H1 (cell line): Measurements from ENCODE around the gene CLASP2. TPM values are rescaled to one million over a fixed set of nuclear protein-coding genes. Genes with fewer than 3 reads are reported as not detected.

Experiments used
- CTCF ChIA-PET: fragments of 300-600 bp; sonication (Branson Sonifier 250); formaldehyde crosslinking; loops from one replicate; lab custom pipeline; 2021; ENCODE audit not compliant: partially characterized antibody; lab: Charles Lee
- POLR2A ChIA-PET: fragments of 300-600 bp; sonication (Branson Sonifier 250); formaldehyde crosslinking; loops from one replicate; lab custom pipeline; 2021; ENCODE audit warnings: inconsistent platforms; ENCODE audit not compliant: partially characterized antibody; lab: Charles Lee
- DNase-seq, 2 experiments: peaks; one replicate each; pipeline versions ENCODE4 v3.0.0 to v3.0.0-alpha.2; 2010 to 2022; ENCODE audit warnings: low spot score in 2 of 2, low read depth in 1 of 2, mixed read lengths in 1 of 2
- FAIRE-seq: peaks from 2 replicates; lab custom pipeline; 2011; peaks lifted over from hg19 to GRCh38; lab: Jason Lieb, UNC
- H2AFZ ChIP-seq: 2 replicates; pipeline ENCODE4 v1.8.1; 2012; ENCODE audit warnings: low read length, inconsistent platforms
- H2AK5ac ChIP-seq: 2 replicates; pipeline ENCODE4 v1.6.1; 2013; ENCODE audit warnings: low read depth, low read length
- H2BK120ac ChIP-seq: replicated peaks from 2 replicates; pipeline ENCODE3; 2013; ENCODE audit warnings: low read depth, low read length, inconsistent platforms
- H2BK12ac ChIP-seq: 2 replicates; pipeline ENCODE4 v1.6.1; 2013; ENCODE audit warnings: low read depth, low read length
- H2BK15ac ChIP-seq: 2 replicates; pipeline ENCODE4 v1.6.1; 2013; ENCODE audit warnings: low read length
- H2BK20ac ChIP-seq: 2 replicates; pipeline ENCODE4 v1.6.1; 2013; ENCODE audit warnings: low read length
- H2BK5ac ChIP-seq: 2 replicates; pipeline ENCODE4 v1.6.1; 2013; ENCODE audit warnings: low read depth, low read length
- H3K14ac ChIP-seq: 2 replicates; pipeline ENCODE4 v1.6.1; 2013; ENCODE audit warnings: inconsistent platforms; ENCODE audit not compliant: insufficient read length
- H3K18ac ChIP-seq: 2 replicates; pipeline ENCODE4 v1.6.1; 2013; ENCODE audit warnings: low read length; ENCODE audit errors: extremely low read depth
- H3K23ac ChIP-seq: 2 replicates; pipeline ENCODE4 v1.6.1; 2013; ENCODE audit warnings: inconsistent platforms; ENCODE audit not compliant: insufficient read length
- H3K23me2 ChIP-seq: 2 replicates; pipeline ENCODE4 v1.6.1; 2013; ENCODE audit warnings: low read depth, low read length
- H3K27ac ChIP-seq: 2 replicates; pipeline ENCODE4 v1.6.1; 2011; ENCODE audit warnings: low read depth, low read length, inconsistent platforms
- H3K27me3 ChIP-seq, 4 experiments: replicated peaks in 1 of 4; 1 replicate in 1 of 4; 2 replicates in 3 of 4; pipeline versions ENCODE4 v1.6.1 to v1.8.1; 2011 to 2013; ENCODE audit warnings: low read length in 3 of 4, mild to moderate bottlenecking in 3 of 4, inconsistent platforms in 2 of 4, mixed read lengths in 2 of 4, moderate library complexity in 1 of 4; ENCODE audit not compliant: control insufficient read depth in 3 of 4, insufficient read depth in 3 of 4; ENCODE audit errors: extremely low read depth in 1 of 4
- H3K36me3 ChIP-seq, 4 experiments: 2 replicates each; pipeline versions ENCODE4 v1.6.1 to v1.8.1; 2011 to 2013; ENCODE audit warnings: mild to moderate bottlenecking in 4 of 4, low read length in 3 of 4, moderate library complexity in 2 of 4, control low read depth in 1 of 4, inconsistent platforms in 1 of 4; ENCODE audit not compliant: insufficient read depth in 4 of 4, control insufficient read depth in 2 of 4
- H3K4ac ChIP-seq: replicated peaks from 2 replicates; pipeline ENCODE3; 2013; ENCODE audit warnings: low read length, low read depth, mixed read lengths, inconsistent platforms; ENCODE audit not compliant: insufficient read length
- H3K4me1 ChIP-seq, 4 experiments: replicated peaks in 1 of 4; 1 replicate in 1 of 4; 2 replicates in 3 of 4; pipeline versions ENCODE4 v1.6.1 to v1.8.1; 2011 to 2013; ENCODE audit warnings: low read length in 3 of 4, inconsistent platforms in 2 of 4, mixed read lengths in 1 of 4; ENCODE audit not compliant: insufficient read depth in 4 of 4, control insufficient read depth in 3 of 4
- H3K4me2 ChIP-seq, 2 experiments: 2 replicates each; pipeline versions ENCODE4 v1.6.1 to v1.8.1; 2011 to 2013; ENCODE audit warnings: low read depth in 2 of 2, low read length in 2 of 2, control low read depth in 1 of 2, inconsistent platforms in 1 of 2, mild to moderate bottlenecking in 1 of 2; ENCODE audit not compliant: insufficient read depth in 1 of 2
- H3K4me3 ChIP-seq, 4 experiments: fragments of 200-600, 300-600 bp in 1 of 4; sonication (generic), shearing (Covaris generic), sonication (Bioruptor Twin) in 1 of 4; 2 replicates each; pipeline versions ENCODE4 v1.5.1 to v1.8.1; 2011 to 2016; ENCODE audit warnings: low read length in 4 of 4, low read depth in 3 of 4, control low read depth in 2 of 4, inconsistent platforms in 2 of 4, mild to moderate bottlenecking in 2 of 4, mixed read lengths in 1 of 4, moderate library complexity in 1 of 4; ENCODE audit not compliant: insufficient read depth in 2 of 4; ENCODE audit errors: extremely low read depth in 1 of 4
- H3K56ac ChIP-seq: replicated peaks from 2 replicates; pipeline ENCODE3; 2013; ENCODE audit warnings: low read depth, mild to moderate bottlenecking, mixed read lengths, low read length, inconsistent platforms; ENCODE audit not compliant: insufficient read length
- H3K79me1 ChIP-seq: 2 replicates; pipeline ENCODE4 v1.6.1; 2013; ENCODE audit warnings: low read depth, low read length, control low read depth
- H3K79me2 ChIP-seq, 2 experiments: 2 replicates each; pipeline versions ENCODE4 v1.6.1 to v1.8.1; 2012 to 2013; ENCODE audit warnings: low read length in 2 of 2, mild to moderate bottlenecking in 2 of 2, inconsistent platforms in 1 of 2; ENCODE audit not compliant: insufficient read depth in 2 of 2, control insufficient read depth in 1 of 2
- H3K9ac ChIP-seq, 4 experiments: replicated peaks in 1 of 4; 1 replicate in 1 of 4; 2 replicates in 3 of 4; pipeline versions ENCODE4 v1.6.1 to v1.8.1; 2011 to 2013; ENCODE audit warnings: low read depth in 3 of 4, low read length in 3 of 4, control low read depth in 2 of 4, mild to moderate bottlenecking in 2 of 4, moderate library complexity in 2 of 4, inconsistent platforms in 1 of 4; ENCODE audit errors: extremely low read depth in 1 of 4
- H3K9me3 ChIP-seq, 2 experiments: 2 replicates each; pipeline versions ENCODE4 v1.6.1 to v1.8.1; 2012 to 2013; ENCODE audit warnings: mild to moderate bottlenecking in 2 of 2, moderate library complexity in 2 of 2, control low read depth in 1 of 2, inconsistent platforms in 1 of 2, low read depth in 1 of 2, low read length in 1 of 2, mixed read lengths in 1 of 2; ENCODE audit not compliant: insufficient read depth in 2 of 2
- H4K20me1 ChIP-seq, 2 experiments: replicated peaks in 1 of 2; 2 replicates each; pipeline versions ENCODE3 to v1.8.1; 2011 to 2013; ENCODE audit warnings: inconsistent platforms in 2 of 2, low read length in 2 of 2, mild to moderate bottlenecking in 1 of 2; ENCODE audit not compliant: insufficient read depth in 2 of 2, control insufficient read depth in 1 of 2
- H4K5ac ChIP-seq: 2 replicates; pipeline ENCODE4 v1.6.1; 2013; ENCODE audit warnings: low read length, low read depth, mixed read lengths, inconsistent platforms; ENCODE audit not compliant: insufficient read length
- H4K8ac ChIP-seq: 2 replicates; pipeline ENCODE4 v1.8.0; 2013; ENCODE audit warnings: mild to moderate bottlenecking, moderate library complexity, low read length, inconsistent platforms; ENCODE audit not compliant: insufficient read depth; ENCODE audit errors: extremely low read depth
- H4K91ac ChIP-seq: replicated peaks from 2 replicates; pipeline ENCODE3; 2013; ENCODE audit warnings: low read length, mixed read lengths, inconsistent platforms; ENCODE audit not compliant: insufficient read length
- ASH2L ChIP-seq: fragments of 200-600, 300-600 bp; sonication (generic); IDR thresholded peaks from one replicate; pipeline ENCODE4 v1.7.1; 2017; ENCODE audit warnings: low read length
- CBX5 ChIP-seq: fragments of 300-800, 300-1000 bp; sonication (generic); IDR thresholded peaks from 2 replicates; pipeline ENCODE4 v1.7.1; 2016; ENCODE audit warnings: antibody characterized with exemption, low read length, low read depth
- E2F6 ChIP-seq: IDR thresholded peaks from 2 replicates; pipeline ENCODE4 v1.6.1; 2012; ENCODE audit warnings: inconsistent platforms
- HDAC2 ChIP-seq, 2 experiments: fragments of 300-600 bp in 1 of 2; sonication (generic) in 1 of 2; IDR thresholded peaks; 2 replicates each; pipeline ENCODE4 v1.6.1; 2011 to 2012; ENCODE audit warnings: low read depth in 2 of 2, low read length in 2 of 2, mild to moderate bottlenecking in 2 of 2, moderate library complexity in 2 of 2, borderline replicate concordance in 1 of 2, inconsistent platforms in 1 of 2
- WGBS, 2 experiments: shearing (Covaris generic) in 1 of 2; methylation state at CpG; one replicate each; pipeline versions ENCODE4 v1.1.6 to v1.1.7; 2013 to 2015; ENCODE audit warnings: low lambda C conversion rate in 2 of 2, mixed read lengths in 2 of 2, inconsistent platforms in 1 of 2, low coverage in 1 of 2, missing lambda C conversion rate in 1 of 2; ENCODE audit not compliant: insufficient replicate concordance in 2 of 2, insufficient coverage in 1 of 2, insufficient read length in 1 of 2; ENCODE audit errors: extremely low coverage in 1 of 2, missing lambda C conversion rate in 1 of 2; 5-methylcytosine and 5-hydroxymethylcytosine counted together
- polyA plus RNA-seq, 7 experiments: library from polyadenylated mRNA; depleted of rRNA in 3 of 7; stranded (reverse) in 5 of 7; unstranded in 2 of 7; fragments of >200 nt in 5 of 7; fragments of 200-250 nt in 2 of 7; gene quantifications; 1 replicate in 5 of 7; 2 replicates in 1 of 7; 4 replicates in 1 of 7; pipeline versions ENCODE4 v1.2.1 to v1.2.3, GENCODE V29; 2011 to 2013; ENCODE audit warnings: missing spikeins in 2 of 7, mixed read lengths in 2 of 7
- total RNA-seq: library from RNA; stranded (reverse); fragmentation: NEBNext Ultra II Directional; extraction: Animal tissue kit (Norgen Biotek cat#: 25700); gene quantifications from 2 replicates; pipeline ENCODE4 v1.2.1, GENCODE V29; 2021

Gene CLASP2
- total and polyA plus RNA-seq, 2 of the 8 experiments (the other 6 are each of a cell fraction or from before 2014, with no cell fraction given) = 21.7 to 58.0 TPM

- no peak overlapping the region for H3K4me2 ChIP-seq
- CTCF ChIA-PET = no interaction called here
- TF ChIP-seq E2F6 (no peak), HDAC2 (IDR thresholded peaks at IDR 0.05; ENCODE audit: borderline replicate concordance in 1 of 2, low read depth in 2 of 2, low read length in 2 of 2) (no peak), ASH2L (no peak), CBX5 (no peak)
Measured at GRCh38 chr3:33749546-33750210, 31.6 kb upstream of the CLASP2 start.

More at GRCh38 chr3:33749546-33750210, 31.6 kb upstream of the CLASP2 start:
- Histone ChIP-seq H3K9ac (no peak overlapping the region), H3K18ac (no peak overlapping the region), H2AFZ (no peak overlapping the region), H3K23ac (no peak overlapping the region), H4K5ac (no peak overlapping the region), H3K4ac (no peak overlapping the region), H3K4me1 (no peaks in the 10 kb centered on the region), H2BK12ac (no peak overlapping the region), H4K91ac (no peak overlapping the region), H3K27me3 (no peaks in the 10 kb centered on the region), H3K4me3 (no peak overlapping the region), H3K79me2 (no peaks in the 10 kb centered on the region), H3K79me1 (no peaks in the 10 kb centered on the region), H2AK5ac (no peak overlapping the region), H2BK120ac (no peak overlapping the region), H4K20me1 (no peaks in the 10 kb centered on the region), H3K36me3 (no peaks in the 10 kb centered on the region; a peak in 1 of 8 replicates), H2BK5ac (no peak overlapping the region), H3K9me3 (peaks cover 15% of the 10 kb centered on the region in 2 experiments), H2BK15ac (no peak overlapping the region), H3K23me2 (no peaks in the 10 kb centered on the region), H2BK20ac (no peak overlapping the region), H3K14ac (no peak overlapping the region), H4K8ac (no peak overlapping the region), H3K27ac (no peak overlapping the region), H3K56ac (no peak overlapping the region)
- DNase-seq (no peak), FAIRE-seq (no peak)
- 75% methylated on average over 2 of the region's 2 CpGs; no CpG with 5 or more reads in 1 of the 2 experiments for WGBS, 2 experiments
- POLR2A ChIA-PET = no interaction called here
